ENCODE data around the gene GDPD3.

GDPD3 gene

GRCh38 chr16:30060836-30061554, 52.3 kb downstream of the GDPD3 start:
- no peak for DNase-seq (ENCODE audit: low read depth in 2 of 2, low spot score in 1 of 2)

GRCh38 chr16:30060346-30060745, 53.0 kb downstream of the GDPD3 start:
- DNase-seq (ENCODE audit: low read depth in 2 of 2, low spot score in 1 of 2): no peak

- no peak for DNase-seq (ENCODE audit: low read depth in 2 of 2, low spot score in 1 of 2)
Measured at GRCh38 chr16:30054959-30055553, 58.3 kb downstream of the GDPD3 start.

All from stimulated activated CD8-positive, alpha-beta memory T cell treated with anti-CD3 and anti-CD28 coated beads, Interleukin-4, amount 100 ng/mL, for 1 hour (primary cell).